ENCODE data around the gene CRBN. TPM values are rescaled to one million over a fixed set of nuclear protein-coding genes. Genes with fewer than 3 reads are reported as not detected.

Gene CRBN
- total and polyA plus RNA-seq, 8 donors, result 16.4 to 864 (median 62.6) TPM

- 81 to 90% (median 87%) methylated on average over 2 of the region's 2 CpGs for WGBS, 5 donors
- Histone ChIP-seq H3K9me3 (no peaks in the 10 kb centered on the region), H3K4me3 (no peak overlapping the region), H3K27me3 (no peaks in the 10 kb centered on the region), H3K36me3 (no peaks in the 10 kb centered on the region), H3K27ac (no peak overlapping the region), H3K4me1 (no peaks in the 10 kb centered on the region)
- TF ChIP-seq POLR2A (IDR thresholded peaks at IDR 0.05), result no peak
- no peak for TF ChIP-seq POLR2AphosphoS5 (IDR thresholded peaks at IDR 0.05)
- TF ChIP-seq EP300 (IDR thresholded peaks at IDR 0.05), result no peak
- TF ChIP-seq CTCF (IDR thresholded peaks at IDR 0.05), result no peak
- intact Hi-C loops (cut with DNase I; ENCODE audit: low total_unique reads), result no loop called here
- no peak for DNase-seq
Measured at GRCh38 chr3:3117651-3118050, 61.8 kb downstream of the CRBN start.

GRCh38 chr3:3113042-3113709, 66.3 kb downstream of the CRBN start:
- WGBS, 5 donors, result 28 to 50% (median 41%) methylated on average over 4 of the region's 4 CpGs
- no peak for DNase-seq
- H3K9me3 ChIP-seq, result no peaks in the 10 kb centered on the region
- H3K27ac ChIP-seq, result no peak overlapping the region
- H3K27me3 ChIP-seq, result no peaks in the 10 kb centered on the region
- H3K36me3 ChIP-seq, result no peaks in the 10 kb centered on the region
- intact Hi-C loops (cut with DNase I; ENCODE audit: low total_unique reads), result no loop called here
- TF ChIP-seq EP300 (IDR thresholded peaks at IDR 0.05) (no peak), CTCF (IDR thresholded peaks at IDR 0.05) (no peak), POLR2AphosphoS5 (IDR thresholded peaks at IDR 0.05) (no peak), POLR2A (IDR thresholded peaks at IDR 0.05) (no peak)
- H3K4me1 ChIP-seq, result peaks cover 0 to 12% (median 5%) of the 10 kb centered on the region in 4 donors
- no peak overlapping the region for H3K4me3 ChIP-seq

- Histone ChIP-seq H3K4me3 (no peak overlapping the region), H3K36me3 (no peaks in the 10 kb centered on the region), H3K4me1 (peaks cover 0 to 12% (median 5%) of the 10 kb centered on the region in 4 donors), H3K9me3 (no peaks in the 10 kb centered on the region), H3K27me3 (no peaks in the 10 kb centered on the region), H3K27ac (peak overlapping the region in 1 of 5 donors; percentile 4)
- TF ChIP-seq POLR2A (IDR thresholded peaks at IDR 0.05) (no peak), CTCF (IDR thresholded peaks at IDR 0.05) (no peak), POLR2AphosphoS5 (IDR thresholded peaks at IDR 0.05) (no peak), EP300 (IDR thresholded peaks at IDR 0.05) (no peak)
- WGBS, 5 donors, result 31 to 43% (median 38%) methylated on average over 7 of the region's 7 CpGs
- peak in 1 of 2 donors; percentile 44 for DNase-seq
- intact Hi-C loops (cut with DNase I; ENCODE audit: low total_unique reads), result no loop called here
Measured at GRCh38 chr3:3110749-3111361, 68.6 kb downstream of the CRBN start.

- no peak within 1 kb of the TSS for H3K4me3 ChIP-seq
- 28 to 53% (median 30%) methylated on average over 4 of the region's 4 CpGs for WGBS, 5 donors
- peak in 1 of 2 donors; percentile 65 for DNase-seq
- no peaks in the 10 kb centered on the region for H3K9me3 ChIP-seq
- peak within 1 kb of the TSS in 1 of 5 donors; percentile 26 for H3K27ac ChIP-seq
- intact Hi-C loops (cut with DNase I; ENCODE audit: low total_unique reads), result no loop called here
- TF ChIP-seq EP300 (IDR thresholded peaks at IDR 0.05), result no peak
- TF ChIP-seq POLR2A (IDR thresholded peaks at IDR 0.05), result no peak
- no peak for TF ChIP-seq CTCF (IDR thresholded peaks at IDR 0.05)
- TF ChIP-seq POLR2AphosphoS5 (IDR thresholded peaks at IDR 0.05), result no peak
- H3K27me3 ChIP-seq, result no peaks in the 10 kb centered on the region
- H3K36me3 ChIP-seq, result no peaks in the 10 kb centered on the region
- H3K4me1 ChIP-seq, result peaks cover 0 to 12% (median 5%) of the 10 kb centered on the region in 4 donors
Measured at GRCh38 chr3:3110299-3110630, 69.2 kb downstream of the CRBN start, which contains the start of gene IL5RA. Gene IL5RA (minus strand): TSS chr3:3110374. CDS start chr3:3104984, 5,390 bp downstream.
